ENCODE results near the gene MDH1B.
"Not testable (repeated sequence)": the region's sequence is repeated elsewhere in the genome, so short reads cannot be mapped to it uniquely, and the experiment has no call there.

Gene MDH1B

DNA sequence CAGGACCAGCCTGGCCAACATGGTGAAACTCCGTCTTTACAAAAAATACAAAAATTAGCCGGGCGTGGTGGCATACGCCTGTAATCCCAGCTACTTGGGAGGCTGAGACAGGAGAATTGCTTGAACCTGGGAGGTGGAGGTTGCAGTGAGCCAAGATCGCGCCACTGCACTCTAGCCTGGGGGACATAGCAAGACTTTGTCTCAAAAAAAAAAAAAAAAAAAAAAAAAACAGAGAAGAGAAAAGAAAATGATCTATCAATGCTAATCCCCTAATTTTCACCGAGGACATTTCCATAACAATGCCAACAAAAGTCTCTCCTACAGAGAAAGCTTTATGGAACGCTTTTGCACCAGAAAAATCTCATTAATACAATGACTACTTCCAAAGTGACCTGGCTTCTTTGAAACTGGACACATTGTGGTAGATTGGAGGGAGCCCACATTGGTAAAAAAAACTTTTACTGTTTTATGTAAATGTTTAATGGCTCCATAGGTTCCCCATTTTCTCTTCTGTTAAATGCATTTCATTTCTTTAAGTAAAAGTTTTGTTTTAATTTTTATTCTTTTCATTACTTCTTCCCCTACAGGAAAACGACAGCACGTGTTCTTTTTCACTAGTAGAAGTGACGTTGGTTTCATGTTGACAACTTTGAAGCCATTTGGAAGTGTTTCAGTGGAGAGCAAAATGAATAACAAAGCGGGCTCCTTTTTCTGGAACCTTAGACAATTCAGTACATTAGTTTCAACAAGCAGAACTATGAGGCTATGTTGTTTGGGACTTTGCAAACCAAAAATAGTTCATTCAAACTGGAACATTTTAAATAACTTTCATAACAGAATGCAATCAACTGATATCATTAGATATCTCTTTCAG, 1.2 kb upstream of the MDH1B start:
- no peak for DNase-seq (ENCODE audit: low read depth, low spot score)

DNA sequence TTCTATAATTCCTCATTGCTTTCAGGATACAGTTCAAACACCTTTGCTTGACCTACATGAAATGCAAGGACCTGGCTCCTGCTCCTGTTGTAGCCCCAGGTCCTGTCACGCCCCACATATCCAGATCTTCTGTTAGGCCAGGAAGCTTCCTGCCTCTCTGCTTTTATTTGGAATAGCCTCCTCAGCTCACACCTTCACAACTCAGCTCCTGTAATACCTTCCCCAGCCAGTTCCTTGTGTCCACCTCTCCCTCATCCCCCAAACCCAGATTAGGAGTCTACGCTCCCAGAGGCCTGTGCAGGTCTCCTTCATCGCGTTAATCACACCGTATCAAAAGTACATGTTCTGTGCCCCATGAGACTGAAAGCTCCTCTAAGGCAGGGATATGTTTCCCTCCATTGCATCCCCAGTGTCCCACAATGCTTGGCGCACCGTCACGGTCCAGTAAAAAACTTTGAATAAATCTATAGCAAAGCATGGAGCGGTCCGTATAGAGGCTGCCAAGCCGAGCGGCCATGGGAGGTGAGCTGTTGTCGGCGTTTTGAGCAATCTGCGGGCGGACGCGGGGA, 371 bp downstream of the MDH1B start:
- DNase-seq (ENCODE audit: low read depth, low spot score): peak; percentile 50

DNA sequence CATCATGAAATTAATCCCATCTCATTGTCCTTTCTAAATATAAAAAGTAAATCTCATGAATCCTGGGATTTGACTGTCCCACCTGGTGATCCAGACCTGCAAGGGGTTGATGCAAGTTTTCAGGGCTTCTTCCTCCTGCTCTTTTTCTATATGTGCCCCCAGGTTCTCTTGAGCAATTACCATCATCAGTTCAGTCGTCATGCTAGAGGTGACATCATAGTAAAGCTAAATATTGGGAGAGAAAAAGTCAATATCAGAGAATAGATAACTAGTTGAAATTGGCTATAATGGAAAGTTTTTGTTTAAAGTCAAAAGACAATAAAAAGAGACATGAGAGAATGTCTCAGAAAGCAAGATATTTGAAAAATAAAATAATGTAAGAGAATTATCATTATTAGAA, 8.3 kb downstream of the MDH1B start:
- DNase-seq (ENCODE audit: low read depth, low spot score): no peak

DNA sequence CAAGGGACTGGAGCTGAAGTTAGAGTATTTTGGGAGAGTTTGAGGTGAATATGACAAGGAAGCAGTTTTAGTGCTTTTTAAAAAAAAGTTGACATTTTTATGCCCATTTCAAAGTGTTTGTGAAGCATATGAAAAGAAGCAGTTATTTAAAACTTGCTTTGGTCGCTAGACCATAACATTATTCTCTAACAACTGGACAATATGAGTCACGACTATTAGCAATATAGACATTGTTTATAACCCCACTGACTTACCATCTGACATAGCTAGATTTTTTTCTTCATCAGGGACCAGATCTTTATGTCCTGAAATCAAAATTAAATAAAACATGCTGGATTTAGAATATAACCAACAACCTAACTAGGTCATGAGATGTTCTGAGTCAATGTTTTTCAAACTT, 24.3 kb downstream of the MDH1B start:
- no peak for DNase-seq (ENCODE audit: low read depth, low spot score)

DNA sequence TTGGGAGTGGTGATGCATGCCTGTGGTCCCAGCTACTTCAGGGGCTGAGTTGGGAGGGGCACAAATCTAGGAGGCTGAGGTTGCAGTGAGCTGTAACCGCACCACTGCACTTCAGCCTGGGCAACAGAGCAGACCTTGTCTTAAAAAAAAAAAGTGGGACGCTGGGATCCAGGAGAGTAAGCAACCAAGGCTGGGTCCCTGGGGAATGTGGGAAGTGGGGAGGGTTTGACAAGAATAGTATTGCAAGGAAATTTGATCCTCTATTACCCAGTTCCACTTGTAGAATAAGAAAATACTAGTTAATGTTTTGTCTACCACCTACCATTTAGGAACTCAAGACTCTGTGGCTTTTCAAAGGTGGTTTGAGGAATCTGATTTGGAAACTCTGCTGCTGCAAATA, 25.9 kb downstream of the MDH1B start:
- no peak for DNase-seq (ENCODE audit: low read depth, low spot score)

DNA sequence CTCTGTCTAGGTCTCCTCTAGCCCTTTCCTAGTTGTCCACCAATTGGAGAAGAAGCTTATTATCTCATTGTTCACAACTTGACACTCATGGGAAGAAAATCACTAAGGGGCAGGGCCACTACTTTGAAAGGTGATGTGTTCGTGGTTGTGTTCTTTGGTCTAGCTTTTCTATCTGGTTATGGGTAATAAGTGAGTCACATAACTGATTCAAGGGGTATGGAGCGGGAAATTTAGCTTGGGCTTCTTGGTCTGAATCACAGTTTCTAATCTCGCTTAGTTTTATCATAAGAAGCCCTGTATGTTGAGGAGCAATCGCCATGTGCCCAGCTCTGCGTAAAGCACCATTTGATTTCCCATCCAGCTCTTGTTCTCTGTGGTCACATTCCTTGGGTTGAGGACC, 28.2 kb downstream of the MDH1B start:
- DNase-seq (ENCODE audit: low read depth, low spot score): no peak

DNA sequence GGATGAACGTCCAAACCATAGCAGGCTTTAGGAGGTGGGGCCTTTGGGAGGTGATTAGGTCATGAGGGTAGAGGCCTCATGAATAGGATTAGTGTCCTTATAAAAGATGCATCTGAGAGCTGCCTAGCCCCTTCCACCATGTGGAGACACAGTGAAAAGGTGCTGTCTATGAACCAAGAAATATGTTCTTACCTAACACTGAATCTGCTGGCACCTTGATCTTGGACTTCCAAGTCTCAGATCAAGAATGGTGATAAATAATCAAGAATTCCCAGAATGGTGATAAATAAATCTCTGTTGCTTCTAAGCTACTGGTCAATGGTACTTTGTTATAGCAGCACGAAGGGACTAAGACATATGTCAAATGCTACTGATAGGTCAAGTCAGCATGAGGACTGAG, 31.8 kb downstream of the MDH1B start:
- no peak for DNase-seq (ENCODE audit: low read depth, low spot score)

DNA sequence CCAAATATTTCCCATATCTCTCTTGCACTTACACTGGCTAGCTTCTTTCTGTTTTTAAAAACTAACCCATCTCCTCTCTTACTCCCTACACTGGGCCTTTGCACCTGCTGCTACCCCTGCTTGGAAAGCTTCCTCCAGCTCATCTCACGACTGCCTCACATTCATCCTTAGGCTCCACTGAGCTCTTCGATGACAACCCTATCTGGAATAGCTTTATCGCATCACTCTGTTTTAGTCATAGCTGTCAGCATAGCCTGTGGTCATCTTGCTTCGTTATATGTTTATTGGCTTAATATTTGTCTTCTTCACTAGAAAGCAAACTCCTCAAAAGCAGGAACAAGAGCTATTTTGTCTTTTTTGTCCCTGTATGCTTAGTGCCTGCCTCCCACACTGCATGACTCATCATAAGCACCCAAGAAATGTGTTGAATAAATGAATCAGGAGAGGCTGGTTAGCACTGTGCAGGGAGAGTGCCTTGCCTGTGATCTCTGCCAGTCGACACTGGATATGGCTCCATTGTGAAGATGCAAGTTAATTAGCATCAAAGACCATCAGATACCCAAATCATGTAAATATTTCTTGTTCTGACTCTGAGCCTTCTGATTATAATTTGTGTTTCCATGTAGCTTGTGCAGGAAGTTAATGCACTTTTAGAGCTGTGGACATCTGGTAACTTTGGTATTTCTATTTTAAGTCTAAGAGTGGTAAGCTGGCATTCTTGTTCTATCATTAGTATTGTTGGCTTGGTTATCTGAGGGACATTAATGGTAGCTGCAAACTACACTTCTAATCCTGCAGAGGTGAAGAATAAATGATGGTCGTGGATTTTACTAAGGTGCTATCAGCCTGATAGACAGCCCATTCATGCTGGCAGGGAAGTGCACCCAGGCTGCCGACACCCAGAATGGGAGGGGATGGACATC, 36.6 kb downstream of the MDH1B start:
- DNase-seq (ENCODE audit: low read depth, low spot score): no peak

DNA sequence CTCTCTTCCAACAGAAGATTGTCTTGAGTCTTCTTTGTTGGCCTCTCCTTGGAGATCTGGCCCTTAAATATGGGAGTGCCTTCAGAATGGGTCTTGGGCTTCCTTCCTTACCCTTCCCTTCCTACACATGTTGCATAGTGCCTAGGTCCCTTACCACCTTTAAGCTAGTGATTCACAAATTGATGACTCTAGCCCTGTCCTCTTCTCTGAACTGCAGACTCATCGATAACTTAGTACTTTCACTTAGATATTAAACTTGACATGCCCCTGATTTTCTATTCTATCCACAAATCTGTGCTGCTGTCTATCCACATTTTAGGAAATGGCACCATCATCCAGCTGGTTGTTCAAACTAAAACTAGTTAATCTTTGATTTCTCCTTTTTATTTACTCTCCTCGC, 37.8 kb downstream of the MDH1B start:
- no peak for DNase-seq (ENCODE audit: low read depth, low spot score)

DNA sequence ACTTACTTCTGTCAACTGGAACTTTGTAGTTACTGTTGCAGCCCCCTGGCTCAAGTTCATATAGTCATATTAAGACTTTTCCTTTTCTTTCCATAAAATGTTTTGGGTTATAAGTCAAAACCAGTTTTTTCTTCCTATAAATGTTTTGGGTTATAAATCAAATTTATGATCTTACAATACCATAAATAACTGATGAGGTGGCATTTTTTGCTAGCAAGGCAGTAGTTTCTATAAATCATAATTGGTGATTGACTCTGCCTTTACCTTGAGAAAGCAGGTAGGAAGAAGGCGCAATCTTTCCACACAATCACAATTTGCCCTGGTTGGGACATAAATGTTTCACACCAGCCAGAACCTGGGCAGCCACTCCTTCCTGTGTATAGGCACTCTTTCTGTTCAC, 41.8 kb downstream of the MDH1B start:
- no peak for DNase-seq (ENCODE audit: low read depth, low spot score)

DNA sequence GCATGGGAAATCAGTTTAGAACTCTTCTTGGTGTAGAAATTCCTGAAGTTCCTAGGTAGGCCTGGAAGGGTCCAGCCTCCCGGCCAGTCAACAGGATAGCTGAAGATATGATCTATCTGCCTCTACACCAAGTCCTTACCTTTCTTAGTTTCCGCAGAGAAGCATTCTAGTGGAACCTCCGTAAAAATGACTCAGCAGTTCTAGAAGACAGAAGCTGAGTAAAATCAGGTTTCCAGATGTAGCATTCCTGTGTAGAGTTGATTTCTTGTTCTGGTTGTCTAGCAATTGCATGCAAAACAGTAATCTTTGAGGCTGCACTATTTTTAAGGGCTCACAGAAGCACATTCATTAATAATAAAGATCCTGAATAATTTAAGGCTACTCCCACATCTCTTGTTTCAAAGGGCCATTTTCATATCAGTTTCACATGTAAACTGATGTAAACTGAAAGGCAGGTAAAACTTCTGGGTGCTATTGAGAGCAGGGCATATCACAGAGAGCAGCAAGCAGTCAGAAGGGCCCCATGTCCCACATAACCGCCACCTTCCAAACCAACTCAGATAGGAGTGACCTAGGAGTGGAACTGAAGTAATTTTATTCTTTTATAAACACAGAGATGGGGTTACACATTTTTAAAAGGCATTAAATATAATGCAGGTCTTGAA, 43.7 kb downstream of the MDH1B start:
- DNase-seq (ENCODE audit: low read depth, low spot score): peak; percentile 5

DNA sequence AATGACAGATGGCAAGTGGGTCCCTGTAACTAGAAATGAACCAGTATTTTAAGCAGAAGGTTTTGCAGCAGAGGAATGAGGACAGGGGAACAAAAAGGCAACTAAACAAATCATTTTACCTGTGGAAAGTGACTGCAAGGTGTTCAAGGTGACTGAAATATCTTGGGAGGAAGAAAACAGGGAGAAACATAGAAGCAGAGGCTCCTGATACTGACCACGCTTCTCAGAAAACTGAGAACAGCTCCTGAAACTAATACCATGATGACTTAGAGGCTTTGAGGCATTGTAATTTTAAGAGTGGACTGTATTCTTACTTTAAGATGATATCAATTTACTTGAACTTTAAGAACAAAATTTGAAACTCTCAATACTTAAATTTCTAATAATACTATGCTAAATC, 46.8 kb downstream of the MDH1B start, which contains the start of gene DYTN:
TSS of gene DYTN (minus strand) at position 101 of the 400 bp plus-strand sequence. CDS start 117 bp downstream, outside the sequence.
- DNase-seq (ENCODE audit: low read depth, low spot score): no peak

DNA sequence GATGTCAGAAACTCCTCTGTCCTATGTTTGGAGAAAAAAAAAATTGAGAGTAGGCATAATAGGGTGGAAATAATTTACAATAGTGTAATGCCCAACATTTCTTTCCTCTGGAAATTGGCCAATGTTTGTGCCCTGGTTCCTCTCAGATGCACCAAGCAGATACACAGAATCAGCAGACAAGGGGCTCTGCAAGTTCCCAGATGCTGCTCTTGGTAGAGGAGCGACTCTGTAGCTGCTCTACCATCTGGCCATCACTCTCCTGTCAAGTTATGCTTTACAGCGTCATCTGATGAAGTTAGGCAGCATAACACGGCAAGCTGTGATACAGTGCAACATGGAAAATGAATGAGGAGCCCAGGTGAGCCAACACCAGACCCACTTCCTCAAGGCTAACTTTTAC, 48.5 kb downstream of the MDH1B start:
- DNase-seq (ENCODE audit: low read depth, low spot score): no peak

DNA sequence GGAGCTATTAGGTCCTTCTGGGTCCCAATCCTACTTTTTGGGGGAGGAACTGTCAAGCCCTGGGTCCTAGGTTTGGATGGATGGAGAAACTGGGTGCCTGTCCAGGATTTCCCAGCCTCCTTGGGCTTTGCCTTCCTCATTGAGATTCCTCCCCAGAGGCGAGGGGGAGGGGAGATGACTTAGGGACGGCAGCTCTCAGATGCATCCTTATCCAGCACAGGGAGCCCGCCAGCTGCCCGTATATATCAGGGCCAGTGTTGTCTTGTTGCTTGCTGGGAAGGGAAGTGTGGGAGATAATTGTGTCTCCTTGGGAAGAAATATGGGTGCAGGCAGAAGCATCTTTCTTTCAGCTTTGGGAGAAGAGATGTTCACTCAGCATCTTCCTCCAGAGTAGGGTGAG, 49.9 kb downstream of the MDH1B start:
- not testable (repeated sequence) for DNase-seq (ENCODE audit: low read depth, low spot score)

DNA sequence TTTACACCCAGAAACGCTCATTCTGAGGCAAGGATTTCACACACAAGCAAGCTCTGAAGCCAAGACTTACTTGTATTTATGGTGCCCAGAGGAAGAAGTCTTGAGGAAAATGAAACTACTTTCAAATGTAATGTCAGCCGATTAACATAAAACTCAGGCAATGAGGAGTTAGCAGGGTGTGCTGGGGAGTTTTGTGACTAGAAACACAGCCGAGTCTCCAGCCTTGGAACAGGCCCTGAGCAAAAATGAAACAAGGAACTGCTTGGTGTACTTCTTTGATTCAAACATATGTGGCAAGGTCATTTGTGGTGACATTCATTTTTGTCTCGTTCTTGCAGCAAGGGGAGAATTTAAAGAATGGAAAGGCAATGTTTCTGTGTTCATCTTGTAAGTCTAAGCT, 51.4 kb downstream of the MDH1B start:
- DNase-seq (ENCODE audit: low read depth, low spot score): no peak

DNA sequence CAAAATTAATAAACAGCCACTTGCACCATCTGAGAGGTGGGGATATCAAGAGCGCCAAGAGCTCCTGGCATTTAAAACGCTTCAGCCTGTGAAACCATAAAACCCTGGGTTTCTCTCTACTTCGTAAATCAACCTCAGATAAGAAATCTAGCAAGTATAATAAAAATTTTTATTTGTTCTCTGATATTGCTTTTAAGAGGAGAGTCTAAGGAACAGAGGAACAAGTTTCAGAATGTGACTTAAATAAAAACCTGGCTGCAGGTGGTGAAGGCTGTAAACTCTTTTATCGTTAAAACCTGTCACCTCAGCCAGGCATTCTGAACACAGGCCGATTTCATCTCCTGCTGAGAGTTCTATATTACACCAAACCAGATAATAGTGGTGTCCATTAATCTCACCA, 56.8 kb downstream of the MDH1B start:
- no peak for DNase-seq (ENCODE audit: low read depth, low spot score)

DNA sequence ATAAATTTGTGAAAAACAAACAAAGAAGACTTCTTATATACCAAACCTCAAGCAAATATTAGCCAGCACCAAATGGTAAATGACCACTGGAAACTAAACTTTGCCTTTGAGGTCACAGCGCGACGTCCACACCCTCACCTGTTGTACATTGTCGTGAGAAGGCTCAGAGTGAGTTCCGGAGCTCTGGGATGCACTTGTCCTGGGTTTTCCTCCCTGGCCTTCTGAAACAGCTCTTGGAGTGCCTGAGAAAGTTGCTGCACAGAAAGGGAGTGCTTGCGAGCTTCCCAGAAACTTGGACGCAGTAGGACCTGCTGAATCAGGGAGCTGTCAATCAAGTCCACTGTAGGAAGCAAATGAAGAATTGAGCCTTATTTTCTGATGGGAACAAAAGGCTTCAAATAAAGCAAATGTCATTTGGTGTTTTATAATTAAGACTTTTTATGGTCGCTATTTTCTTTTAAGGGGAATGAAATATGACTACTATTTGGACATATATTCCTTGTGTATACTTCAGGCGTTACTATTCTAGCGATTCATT, 57.9 kb downstream of the MDH1B start:
- DNase-seq (ENCODE audit: low read depth, low spot score): no peak

DNA sequence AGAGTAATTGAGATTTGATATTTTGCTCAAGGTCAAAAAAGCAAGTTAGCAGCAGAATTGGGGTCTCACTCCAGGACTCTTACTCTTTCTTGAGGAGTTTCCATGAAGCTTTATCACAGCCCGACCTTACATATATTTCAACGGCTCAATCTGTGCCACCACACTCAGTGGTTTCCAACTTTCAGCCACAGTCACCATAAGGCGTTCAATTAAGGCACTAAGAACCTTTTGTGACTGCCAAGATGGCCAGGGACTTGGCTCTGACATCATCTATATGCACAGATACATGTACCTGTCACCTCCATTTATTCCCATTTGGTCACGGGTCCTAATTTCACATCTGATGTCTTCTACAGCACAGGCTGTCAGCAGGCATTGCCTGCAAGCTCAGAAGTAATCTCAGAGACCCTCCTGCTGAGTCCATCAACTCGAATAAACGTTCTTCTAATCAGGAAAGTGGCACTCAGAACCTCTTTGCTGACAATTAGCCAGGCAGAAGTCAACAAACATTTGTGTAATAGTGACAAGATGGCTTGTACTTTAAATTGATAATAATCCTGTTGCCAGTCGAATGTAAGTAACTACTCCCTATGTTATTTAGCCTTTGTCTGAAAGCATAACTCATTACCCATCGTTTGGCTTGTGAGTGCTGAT, 63.0 kb downstream of the MDH1B start:
- DNase-seq (ENCODE audit: low read depth, low spot score): no peak

DNA sequence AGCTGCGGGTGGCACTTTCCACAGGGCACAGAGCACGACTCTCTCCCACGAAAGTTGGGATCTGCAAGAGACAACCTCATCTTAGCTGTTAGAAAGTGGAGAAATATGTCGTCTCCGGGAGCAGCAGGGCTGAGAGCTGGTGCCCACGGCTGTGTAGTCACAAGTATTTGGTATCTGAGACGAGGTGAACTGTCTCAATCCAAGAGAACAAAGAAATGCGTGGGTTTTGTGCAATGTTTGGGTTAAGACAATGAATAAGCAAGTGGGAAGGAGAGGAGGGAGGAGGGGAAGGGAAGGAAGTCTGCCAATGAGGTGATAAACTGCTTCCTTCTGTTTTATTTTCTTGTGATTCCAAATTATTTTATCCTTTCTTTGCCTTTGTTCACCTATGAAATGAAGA, 65.0 kb downstream of the MDH1B start:
- no peak for DNase-seq (ENCODE audit: low read depth, low spot score)

DNA sequence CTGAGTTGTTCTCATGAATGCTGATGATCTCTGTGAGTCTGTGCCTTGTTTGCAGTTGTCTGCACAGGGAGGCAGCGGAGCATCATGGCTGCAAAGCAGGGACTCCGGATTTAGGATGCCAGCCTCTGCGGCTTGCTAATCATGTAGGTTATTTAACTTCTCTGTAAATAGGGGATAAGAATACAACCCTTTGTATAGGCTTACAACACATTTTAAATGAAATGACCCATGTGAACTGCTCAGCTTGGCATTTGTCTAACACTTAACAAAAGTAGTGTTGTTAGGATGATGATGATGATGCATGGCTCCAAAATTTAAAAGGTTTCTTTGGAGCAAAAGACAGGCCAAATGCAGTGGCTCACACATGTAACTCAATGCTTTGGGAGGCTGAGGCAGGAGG, 66.3 kb downstream of the MDH1B start:
- no peak for DNase-seq (ENCODE audit: low read depth, low spot score)

DNA sequence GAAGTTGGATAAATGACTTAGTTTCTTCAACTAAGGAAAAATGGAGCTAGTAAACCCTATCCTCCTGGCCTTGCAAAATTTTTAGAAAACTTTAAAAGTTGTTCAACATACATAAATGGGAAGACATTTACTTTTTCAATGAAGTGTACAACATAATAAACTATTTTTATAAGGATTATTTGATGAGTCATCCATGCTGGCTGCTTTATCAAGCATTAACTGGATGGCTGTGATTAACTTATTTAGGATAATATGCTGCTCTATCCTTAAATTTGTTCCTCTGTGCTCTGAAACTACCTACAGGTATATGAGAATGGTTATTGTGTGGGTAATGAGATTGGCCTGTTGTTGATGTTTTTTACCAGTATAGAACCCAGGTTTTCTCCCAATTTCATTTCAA, 68.2 kb downstream of the MDH1B start:
- no peak for DNase-seq (ENCODE audit: low read depth, low spot score)

All from ELF-1 (cell line).